Measurements from ENCODE around the gene WASHC3.

Gene WASHC3

GRCh38 chr12:102050660-102051430 is 10.9 kb downstream of the WASHC3 start:
- TF ChIP-seq TAF1 (IDR thresholded peaks at IDR 0.05; ENCODE audit: borderline replicate concordance, insufficient read depth, low read length) (no peak), SIN3A (IDR thresholded peaks at IDR 0.05; ENCODE audit: borderline replicate concordance, insufficient read depth, low read length) (no peak), REST (IDR thresholded peaks at IDR 0.05; ENCODE audit: insufficient read depth in 1 of 2, low read depth in 2 of 2, low read length in 2 of 2) (no peak), POLR2AphosphoS5 (IDR thresholded peaks at IDR 0.05; ENCODE audit: low read depth, low read length) (no peak), FOXP2 (optimal IDR thresholded peaks at IDR 0.05; ENCODE audit: borderline replicate concordance, extremely low read depth, extremely low read length, insufficient read depth) (no peak)

- TF ChIP-seq POLR2AphosphoS5 (IDR thresholded peaks at IDR 0.05; ENCODE audit: low read depth, low read length), result no peak
- no peak for TF ChIP-seq TAF1 (IDR thresholded peaks at IDR 0.05; ENCODE audit: borderline replicate concordance, insufficient read depth, low read length)
- TF ChIP-seq SIN3A (IDR thresholded peaks at IDR 0.05; ENCODE audit: borderline replicate concordance, insufficient read depth, low read length), result no peak
- no peak for TF ChIP-seq REST (IDR thresholded peaks at IDR 0.05; ENCODE audit: insufficient read depth in 1 of 2, low read depth in 2 of 2, low read length in 2 of 2)
- TF ChIP-seq FOXP2 (optimal IDR thresholded peaks at IDR 0.05; ENCODE audit: borderline replicate concordance, extremely low read depth, extremely low read length, insufficient read depth), result no peak
These were observed 17.9 kb downstream of the WASHC3 start for GRCh38 chr12:102043928-102044327.

GRCh38 chr12:102033991-102034745 is 27.6 kb downstream of the WASHC3 start:
- TF ChIP-seq TAF1 (IDR thresholded peaks at IDR 0.05; ENCODE audit: borderline replicate concordance, insufficient read depth, low read length) (no peak), FOXP2 (optimal IDR thresholded peaks at IDR 0.05; ENCODE audit: borderline replicate concordance, extremely low read depth, extremely low read length, insufficient read depth) (no peak), SIN3A (IDR thresholded peaks at IDR 0.05; ENCODE audit: borderline replicate concordance, insufficient read depth, low read length) (no peak), POLR2AphosphoS5 (IDR thresholded peaks at IDR 0.05; ENCODE audit: low read depth, low read length) (no peak), REST (IDR thresholded peaks at IDR 0.05; ENCODE audit: insufficient read depth in 1 of 2, low read depth in 2 of 2, low read length in 2 of 2) (no peak)

- no peak for TF ChIP-seq FOXP2 (optimal IDR thresholded peaks at IDR 0.05; ENCODE audit: borderline replicate concordance, extremely low read depth, extremely low read length, insufficient read depth)
- no peak for TF ChIP-seq TAF1 (IDR thresholded peaks at IDR 0.05; ENCODE audit: borderline replicate concordance, insufficient read depth, low read length)
- no peak for TF ChIP-seq SIN3A (IDR thresholded peaks at IDR 0.05; ENCODE audit: borderline replicate concordance, insufficient read depth, low read length)
- no peak for TF ChIP-seq REST (IDR thresholded peaks at IDR 0.05; ENCODE audit: insufficient read depth in 1 of 2, low read depth in 2 of 2, low read length in 2 of 2)
- TF ChIP-seq POLR2AphosphoS5 (IDR thresholded peaks at IDR 0.05; ENCODE audit: low read depth, low read length), result no peak
These were observed 29.9 kb downstream of the WASHC3 start for GRCh38 chr12:102031852-102032251.

Measured in PFSK-1 (cell line).